C4-2B (cell line): ENCODE measurements around the gene MAP10.

Experiments
- CTCF ChIP-seq: fragments of 450-650 bp; conservative IDR thresholded peaks from 2 replicates; pipeline ENCODE4 v1.5.1; 2017; ENCODE audit warnings: mild to moderate bottlenecking
- ZFX ChIP-seq: fragments of 450-650 bp; IDR thresholded peaks from 2 replicates; pipeline ENCODE4 v1.6.1; 2017

- no peak for TF ChIP-seq CTCF
- TF ChIP-seq ZFX = no peak
Observed at GRCh38 chr1:232792949-232793348, 12.3 kb upstream of the MAP10 start.
